ENCODE results near the gene TNFRSF11A. TPM values are rescaled to one million over a fixed set of nuclear protein-coding genes. Genes with fewer than 3 reads are reported as not detected.
A peak's percentile ranks its signal among the peaks of the same experiment; 100 is the strongest.

Gene TNFRSF11A
- total RNA-seq, 1 experiment from 2014 or later: 0.24 TPM

GRCh38 chr18:62323483-62324180 lies 1.5 kb upstream of the TNFRSF11A start:
- DNase-seq (ENCODE audit: low spot score): no peak
- in situ Hi-C loops (cut with HindIII; ENCODE audit: low sequenced_read_pairs): no loop called here

- DNase-seq (ENCODE audit: low spot score): peak; percentile 8
- in situ Hi-C loops (cut with HindIII; ENCODE audit: low sequenced_read_pairs): no loop called here
These were observed 805 bp upstream of the TNFRSF11A start for GRCh38 chr18:62324181-62324828.

GRCh38 chr18:62325806-62326645 lies 916 bp downstream of the TNFRSF11A start:
- DNase-seq (ENCODE audit: low spot score): peak; percentile 7
- in situ Hi-C loops (cut with HindIII; ENCODE audit: low sequenced_read_pairs): no loop called here

GRCh38 chr18:62326646-62327348 lies 1.7 kb downstream of the TNFRSF11A start:
- DNase-seq (ENCODE audit: low spot score): no peak
- in situ Hi-C loops (cut with HindIII; ENCODE audit: low sequenced_read_pairs): no loop called here

GRCh38 chr18:62327977-62328376 lies 2.9 kb downstream of the TNFRSF11A start:
- in situ Hi-C loops (cut with HindIII; ENCODE audit: low sequenced_read_pairs): no loop called here
- no peak for DNase-seq (ENCODE audit: low spot score)

- in situ Hi-C loops (cut with HindIII; ENCODE audit: low sequenced_read_pairs): no loop called here
- no peak for DNase-seq (ENCODE audit: low spot score)
These were observed 3.7 kb downstream of the TNFRSF11A start for GRCh38 chr18:62328586-62329525.

GRCh38 chr18:62329691-62330454 lies 4.8 kb downstream of the TNFRSF11A start:
- DNase-seq (ENCODE audit: low spot score): no peak
- in situ Hi-C loops (cut with HindIII; ENCODE audit: low sequenced_read_pairs): no loop called here

GRCh38 chr18:62330650-62331049 lies 5.5 kb downstream of the TNFRSF11A start:
- DNase-seq (ENCODE audit: low spot score): no peak
- in situ Hi-C loops (cut with HindIII; ENCODE audit: low sequenced_read_pairs): no loop called here

GRCh38 chr18:62331581-62332356 lies 6.7 kb downstream of the TNFRSF11A start:
- DNase-seq (ENCODE audit: low spot score): no peak
- in situ Hi-C loops (cut with HindIII; ENCODE audit: low sequenced_read_pairs): no loop called here

- in situ Hi-C loops (cut with HindIII; ENCODE audit: low sequenced_read_pairs): no loop called here
- DNase-seq (ENCODE audit: low spot score): no peak
These were observed 7.3 kb downstream of the TNFRSF11A start for GRCh38 chr18:62332431-62332830.

- in situ Hi-C loops (cut with HindIII; ENCODE audit: low sequenced_read_pairs): no loop called here
- no peak for DNase-seq (ENCODE audit: low spot score)
These were observed 8.0 kb downstream of the TNFRSF11A start for GRCh38 chr18:62332964-62333695.

- no peak for DNase-seq (ENCODE audit: low spot score)
- in situ Hi-C loops (cut with HindIII; ENCODE audit: low sequenced_read_pairs): no loop called here
These were observed 9.0 kb downstream of the TNFRSF11A start for GRCh38 chr18:62334120-62334519.

- no peak for DNase-seq (ENCODE audit: low spot score)
- in situ Hi-C loops (cut with HindIII; ENCODE audit: low sequenced_read_pairs): no loop called here
These were observed 10.4 kb downstream of the TNFRSF11A start for GRCh38 chr18:62335494-62335893.

- in situ Hi-C loops (cut with HindIII; ENCODE audit: low sequenced_read_pairs): no loop called here
- no peak for DNase-seq (ENCODE audit: low spot score)
These were observed 11.5 kb downstream of the TNFRSF11A start for GRCh38 chr18:62336618-62337017.

- in situ Hi-C loops (cut with HindIII; ENCODE audit: low sequenced_read_pairs): no loop called here
- no peak for DNase-seq (ENCODE audit: low spot score)
These were observed 12.2 kb downstream of the TNFRSF11A start for GRCh38 chr18:62337336-62337735.

- DNase-seq (ENCODE audit: low spot score): no peak
These were observed 13.5 kb downstream of the TNFRSF11A start for GRCh38 chr18:62338446-62339105.

More at GRCh38 chr18:62338446-62339105, 13.5 kb downstream of the TNFRSF11A start:
- in situ Hi-C loops (cut with HindIII; ENCODE audit: low sequenced_read_pairs): no loop called here
